ENCODE measurements around the gene ILDR2.

- TF ChIP-seq, protein P1, sequence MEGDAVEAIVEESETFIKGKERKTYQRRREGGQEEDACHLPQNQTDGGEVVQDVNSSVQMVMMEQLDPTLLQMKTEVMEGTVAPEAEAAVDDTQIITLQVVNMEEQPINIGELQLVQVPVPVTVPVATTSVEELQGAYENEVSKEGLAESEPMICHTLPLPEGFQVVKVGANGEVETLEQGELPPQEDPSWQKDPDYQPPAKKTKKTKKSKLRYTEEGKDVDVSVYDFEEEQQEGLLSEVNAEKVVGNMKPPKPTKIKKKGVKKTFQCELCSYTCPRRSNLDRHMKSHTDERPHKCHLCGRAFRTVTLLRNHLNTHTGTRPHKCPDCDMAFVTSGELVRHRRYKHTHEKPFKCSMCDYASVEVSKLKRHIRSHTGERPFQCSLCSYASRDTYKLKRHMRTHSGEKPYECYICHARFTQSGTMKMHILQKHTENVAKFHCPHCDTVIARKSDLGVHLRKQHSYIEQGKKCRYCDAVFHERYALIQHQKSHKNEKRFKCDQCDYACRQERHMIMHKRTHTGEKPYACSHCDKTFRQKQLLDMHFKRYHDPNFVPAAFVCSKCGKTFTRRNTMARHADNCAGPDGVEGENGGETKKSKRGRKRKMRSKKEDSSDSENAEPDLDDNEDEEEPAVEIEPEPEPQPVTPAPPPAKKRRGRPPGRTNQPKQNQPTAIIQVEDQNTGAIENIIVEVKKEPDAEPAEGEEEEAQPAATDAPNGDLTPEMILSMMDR (IDR thresholded peaks at IDR 0.05), result no peak
- no peak for TF ChIP-seq POLR2A (IDR thresholded peaks at IDR 0.05; ENCODE audit: low read depth)
Measured at GRCh38 chr1:166884971-166885370, 90.4 kb downstream of the ILDR2 start.

All from esophagus muscularis mucosa (tissue), 3 donors.